ENCODE measurements around the gene PPP1R3F. TPM values are rescaled to one million over a fixed set of nuclear protein-coding genes. Genes with fewer than 3 reads are reported as not detected.

Gene PPP1R3F
- total RNA-seq, 1 donor from 2014 or later = 6.6 TPM

- no peak for FAIRE-seq
Measured at GRCh38 chrX:49250066-49250465, 19.5 kb upstream of the PPP1R3F start.

GRCh38 chrX:49250578-49250977 is 19.0 kb upstream of the PPP1R3F start:
- Histone ChIP-seq H3K36me3 (ENCODE audit: insufficient read depth, low read length) (no peaks in the 10 kb centered on the region), H3K9me3 (ENCODE audit: insufficient read depth, low read depth, low read length) (no peaks in the 10 kb centered on the region), H3K4me3 (ENCODE audit: insufficient read depth, low read depth, low read length) (no peak overlapping the region), H3K27ac (ENCODE audit: low read depth, low read length) (no peak overlapping the region), H3K4me1 (ENCODE audit: insufficient read depth, low read length) (no peaks in the 10 kb centered on the region), H3K9ac (ENCODE audit: low read length) (no peak overlapping the region), H2AFZ (ENCODE audit: low read depth, low read length) (no peak overlapping the region), H3K27me3 (ENCODE audit: insufficient read depth, low read length) (no peaks in the 10 kb centered on the region), H3K4me2 (ENCODE audit: low read length) (no peak overlapping the region), H4K20me1 (ENCODE audit: insufficient read depth, low read length) (no peaks in the 10 kb centered on the region), H3K79me2 (ENCODE audit: insufficient read depth, low read length) (no peaks in the 10 kb centered on the region)
- Mint-ChIP-seq H3K27ac (ENCODE audit: unreplicated experiment) (no peak overlapping the region), H3K27me3 (ENCODE audit: low read depth, unreplicated experiment) (no peaks in the 10 kb centered on the region), H3K4me3 (ENCODE audit: unreplicated experiment) (no peak overlapping the region), H3K9me3 (ENCODE audit: unreplicated experiment) (no peaks in the 10 kb centered on the region), H3K36me3 (ENCODE audit: low read depth, unreplicated experiment) (peaks cover 6% of the 10 kb centered on the region), H3K4me1 (ENCODE audit: low read depth, unreplicated experiment) (no peaks in the 10 kb centered on the region)
- FAIRE-seq (no peak), DNase-seq (ENCODE audit: low read depth) (no peak)
- TF ChIP-seq CTCF (IDR thresholded peaks at IDR 0.05; ENCODE audit: insufficient read depth, low read depth, low read length) = no peak

More at GRCh38 chrX:49250066-49250465, 19.5 kb upstream of the PPP1R3F start:
- Histone ChIP-seq H3K27me3 (ENCODE audit: insufficient read depth, low read length) (no peaks in the 10 kb centered on the region), H3K4me1 (ENCODE audit: insufficient read depth, low read length) (no peaks in the 10 kb centered on the region), H3K9ac (ENCODE audit: low read length) (no peak overlapping the region), H4K20me1 (ENCODE audit: insufficient read depth, low read length) (no peaks in the 10 kb centered on the region), H3K36me3 (ENCODE audit: insufficient read depth, low read length) (no peaks in the 10 kb centered on the region), H3K4me3 (ENCODE audit: insufficient read depth, low read depth, low read length) (no peak overlapping the region), H3K79me2 (ENCODE audit: insufficient read depth, low read length) (no peaks in the 10 kb centered on the region), H2AFZ (ENCODE audit: low read depth, low read length) (no peak overlapping the region), H3K9me3 (ENCODE audit: insufficient read depth, low read depth, low read length) (no peaks in the 10 kb centered on the region), H3K27ac (ENCODE audit: low read depth, low read length) (no peak overlapping the region), H3K4me2 (ENCODE audit: low read length) (no peak overlapping the region)
- Mint-ChIP-seq H3K27me3 (ENCODE audit: low read depth, unreplicated experiment) (no peaks in the 10 kb centered on the region), H3K4me1 (ENCODE audit: low read depth, unreplicated experiment) (no peaks in the 10 kb centered on the region), H3K36me3 (ENCODE audit: low read depth, unreplicated experiment) (peaks cover 6% of the 10 kb centered on the region), H3K4me3 (ENCODE audit: unreplicated experiment) (no peak overlapping the region), H3K9me3 (ENCODE audit: unreplicated experiment) (no peaks in the 10 kb centered on the region), H3K27ac (ENCODE audit: unreplicated experiment) (no peak overlapping the region)
- DNase-seq (ENCODE audit: low read depth) = no peak
- TF ChIP-seq CTCF (IDR thresholded peaks at IDR 0.05; ENCODE audit: insufficient read depth, low read depth, low read length) (no peak), EZH2 (IDR thresholded peaks at IDR 0.05; ENCODE audit: insufficient read depth, low read length) (no peak)

GRCh38 chrX:49251325-49251724 is 18.3 kb upstream of the PPP1R3F start:
- FAIRE-seq = no peak
- Mint-ChIP-seq H3K9me3 (ENCODE audit: unreplicated experiment) (no peaks in the 10 kb centered on the region), H3K27ac (ENCODE audit: unreplicated experiment) (no peak overlapping the region)

More at GRCh38 chrX:49251325-49251724, 18.3 kb upstream of the PPP1R3F start:
- H4K20me1 ChIP-seq (ENCODE audit: insufficient read depth, low read length) = no peaks in the 10 kb centered on the region
- H3K36me3 ChIP-seq (ENCODE audit: insufficient read depth, low read length) = no peaks in the 10 kb centered on the region
- no peak overlapping the region for H3K4me3 ChIP-seq (ENCODE audit: insufficient read depth, low read depth, low read length)
- H3K79me2 ChIP-seq (ENCODE audit: insufficient read depth, low read length) = no peaks in the 10 kb centered on the region
- H3K36me3 Mint-ChIP-seq (ENCODE audit: low read depth, unreplicated experiment) = peaks cover 6% of the 10 kb centered on the region
- H3K4me2 ChIP-seq (ENCODE audit: low read length) = no peak overlapping the region
- no peaks in the 10 kb centered on the region for H3K27me3 Mint-ChIP-seq (ENCODE audit: low read depth, unreplicated experiment)
- no peak overlapping the region for H3K4me3 Mint-ChIP-seq (ENCODE audit: unreplicated experiment)
- DNase-seq (ENCODE audit: low read depth) = no peak
- TF ChIP-seq EZH2 (IDR thresholded peaks at IDR 0.05; ENCODE audit: insufficient read depth, low read length) (no peak), CTCF (IDR thresholded peaks at IDR 0.05; ENCODE audit: insufficient read depth, low read depth, low read length) (no peak)
- no peak overlapping the region for H3K9ac ChIP-seq (ENCODE audit: low read length)
- H3K4me1 ChIP-seq (ENCODE audit: insufficient read depth, low read length) = no peaks in the 10 kb centered on the region
- H2AFZ ChIP-seq (ENCODE audit: low read depth, low read length) = no peak overlapping the region
- H3K27ac ChIP-seq (ENCODE audit: low read depth, low read length) = no peak overlapping the region
- no peaks in the 10 kb centered on the region for H3K9me3 ChIP-seq (ENCODE audit: insufficient read depth, low read depth, low read length)
- H3K4me1 Mint-ChIP-seq (ENCODE audit: low read depth, unreplicated experiment) = no peaks in the 10 kb centered on the region
- no peaks in the 10 kb centered on the region for H3K27me3 ChIP-seq (ENCODE audit: insufficient read depth, low read length)
